Measurements from ENCODE around the gene CHRD. TPM values are rescaled to one million over a fixed set of nuclear protein-coding genes. Genes with fewer than 3 reads are reported as not detected.

CHRD gene
- total and polyA plus RNA-seq, 9 of the 15 experiments (the other 6 are each of a cell fraction or from before 2014, with no cell fraction given): 0.11 to 1.3 (median 0.59) TPM; not detected in 3

GRCh38 chr3:184334470-184335158 is 45.2 kb upstream of the CHRD start (continued):
- TF ChIP-seq ZNF23 (CRISPR knock-in tag; IDR thresholded peaks at IDR 0.05): no peak
- peak; percentile 35 for TF ChIP-seq TEAD4 (IDR thresholded peaks at IDR 0.05; ENCODE audit: low read length)
- TF ChIP-seq TEAD4 (CRISPR knock-in tag; IDR thresholded peaks at IDR 0.05; ENCODE audit: borderline replicate concordance): no peak
- no peak for TF ChIP-seq PATZ1 (CRISPR knock-in tag; IDR thresholded peaks at IDR 0.05; ENCODE audit: borderline replicate concordance)
- TF ChIP-seq CBX5 (IDR thresholded peaks at IDR 0.05; ENCODE audit: borderline replicate concordance, low read depth): no peak
- TF ChIP-seq TBL1XR1 (IDR thresholded peaks at IDR 0.05; ENCODE audit: low read length in 2 of 2): no peak
- TF ChIP-seq FOS (IDR thresholded peaks at IDR 0.05; ENCODE audit: extremely low read depth, insufficient read length): peak; percentile 30
- no peak for TF ChIP-seq HNRNPH1 (optimal IDR thresholded peaks at IDR 0.05; ENCODE audit: low read depth, low read length)
- no peak for TF ChIP-seq ZNF512 (tag; IDR thresholded peaks at IDR 0.05)
- TF ChIP-seq HMGN3 (IDR thresholded peaks at IDR 0.05; ENCODE audit: borderline replicate concordance, extremely low read depth, insufficient read length, low read depth, low read length): no peak
- no peak for TF ChIP-seq EP400 (IDR thresholded peaks at IDR 0.05)
- TF ChIP-seq ARID1B (IDR thresholded peaks at IDR 0.05): peak; percentile 75
- no peak for TF ChIP-seq TBP (optimal IDR thresholded peaks at IDR 0.05; ENCODE audit: low read depth, low read length)
- TF ChIP-seq E2F6 (IDR thresholded peaks at IDR 0.05; ENCODE audit: borderline replicate concordance in 1 of 2, extremely low read depth in 1 of 2, insufficient read depth in 1 of 2, insufficient read length in 1 of 2, low read depth in 1 of 2, low read length in 1 of 2, poor library complexity in 1 of 2, severe bottlenecking in 1 of 2): peak in 1 of 2 experiments; percentile 13
- TF ChIP-seq SMARCA4 (IDR thresholded peaks at IDR 0.05): peak; percentile 75
- peak; percentile 93 for TF ChIP-seq JUND (IDR thresholded peaks at IDR 0.05; ENCODE audit: borderline replicate concordance, low read depth, low read length)
- TF ChIP-seq JUND (tag; IDR thresholded peaks at IDR 0.05; ENCODE audit: borderline replicate concordance, low read depth, low read length): peak; percentile 84; the same call in 2 of the 3 replicates
- no peak for TF ChIP-seq FUS (optimal IDR thresholded peaks at IDR 0.05; ENCODE audit: low read depth, low read length)
- TF ChIP-seq CREB1 (IDR thresholded peaks at IDR 0.05): peak; percentile 43; the same call in 1 of the 2 replicates
- peak; percentile 15; the same call in 1 of the 2 replicates for TF ChIP-seq CREB1 (CRISPR knock-in tag; IDR thresholded peaks at IDR 0.05)
- TF ChIP-seq U2AF2 (optimal IDR thresholded peaks at IDR 0.05; ENCODE audit: low read depth, low read length): no peak
- TF ChIP-seq SREBF2 (CRISPR knock-in tag; IDR thresholded peaks at IDR 0.05): no peak
- no peak for TF ChIP-seq MXD1 (CRISPR knock-in tag; IDR thresholded peaks at IDR 0.05; ENCODE audit: borderline replicate concordance, poor library complexity, severe bottlenecking)
- no peak for TF ChIP-seq PHB (CRISPR knock-in tag; IDR thresholded peaks at IDR 0.05)

All from K562 (cell line).